Loucy (cell line): ENCODE data around the gene PRDM11.

Experiments
- EZH2phosphoT487 ChIP-seq: fragments of 200-600 bp; IDR thresholded peaks from 2 replicates; pipeline ENCODE4 v1.6.1; 2018; ENCODE audit warnings: antibody characterized with exemption, mild to moderate bottlenecking, moderate library complexity, borderline replicate concordance
- TF ChIP-seq, protein P1 (sequence below): fragments of 200-600 bp; sonication (generic); conservative IDR thresholded peaks from 2 replicates; pipeline ENCODE4 v1.5.1; 2014; ENCODE audit warnings: mild to moderate bottlenecking, antibody characterized with exemption, low read length

GRCh38 chr11:45097721-45098493 lies 48.5 kb upstream of the PRDM11 start:
- TF ChIP-seq, protein P1, sequence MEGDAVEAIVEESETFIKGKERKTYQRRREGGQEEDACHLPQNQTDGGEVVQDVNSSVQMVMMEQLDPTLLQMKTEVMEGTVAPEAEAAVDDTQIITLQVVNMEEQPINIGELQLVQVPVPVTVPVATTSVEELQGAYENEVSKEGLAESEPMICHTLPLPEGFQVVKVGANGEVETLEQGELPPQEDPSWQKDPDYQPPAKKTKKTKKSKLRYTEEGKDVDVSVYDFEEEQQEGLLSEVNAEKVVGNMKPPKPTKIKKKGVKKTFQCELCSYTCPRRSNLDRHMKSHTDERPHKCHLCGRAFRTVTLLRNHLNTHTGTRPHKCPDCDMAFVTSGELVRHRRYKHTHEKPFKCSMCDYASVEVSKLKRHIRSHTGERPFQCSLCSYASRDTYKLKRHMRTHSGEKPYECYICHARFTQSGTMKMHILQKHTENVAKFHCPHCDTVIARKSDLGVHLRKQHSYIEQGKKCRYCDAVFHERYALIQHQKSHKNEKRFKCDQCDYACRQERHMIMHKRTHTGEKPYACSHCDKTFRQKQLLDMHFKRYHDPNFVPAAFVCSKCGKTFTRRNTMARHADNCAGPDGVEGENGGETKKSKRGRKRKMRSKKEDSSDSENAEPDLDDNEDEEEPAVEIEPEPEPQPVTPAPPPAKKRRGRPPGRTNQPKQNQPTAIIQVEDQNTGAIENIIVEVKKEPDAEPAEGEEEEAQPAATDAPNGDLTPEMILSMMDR, result no peak
- no peak for TF ChIP-seq EZH2phosphoT487
